NCI-H1417 treated with DMSO at 0.1 percent for 48 hours (cell line): Measurements from ENCODE around the gene ANKRD23.

Source experiments
- DNase-seq: peaks from one replicate; lab custom pipeline; 2025; lab: John Stamatoyannopoulos, UW

The ANKRD23 gene

DNA sequence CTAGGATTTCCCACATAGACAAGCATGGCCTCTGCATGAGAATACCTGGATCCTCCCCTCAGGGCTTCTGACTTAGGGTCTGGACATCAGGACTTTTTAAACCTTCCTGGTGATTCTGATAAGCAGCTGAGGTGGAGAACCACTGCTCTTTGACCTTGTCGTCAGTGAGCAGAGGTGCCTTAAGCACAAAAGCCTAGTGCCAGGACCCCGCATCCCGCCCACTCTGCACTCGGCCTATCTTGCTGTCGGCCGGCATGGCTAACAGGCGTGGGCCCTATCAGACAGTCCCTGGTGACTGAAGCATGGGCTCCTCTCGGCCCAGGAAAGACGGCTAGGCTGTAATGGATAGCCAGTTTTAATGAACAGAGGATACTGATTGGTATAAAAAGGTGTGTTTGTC, 6.2 kb downstream of the ANKRD23 start:
- no peak for DNase-seq

DNA sequence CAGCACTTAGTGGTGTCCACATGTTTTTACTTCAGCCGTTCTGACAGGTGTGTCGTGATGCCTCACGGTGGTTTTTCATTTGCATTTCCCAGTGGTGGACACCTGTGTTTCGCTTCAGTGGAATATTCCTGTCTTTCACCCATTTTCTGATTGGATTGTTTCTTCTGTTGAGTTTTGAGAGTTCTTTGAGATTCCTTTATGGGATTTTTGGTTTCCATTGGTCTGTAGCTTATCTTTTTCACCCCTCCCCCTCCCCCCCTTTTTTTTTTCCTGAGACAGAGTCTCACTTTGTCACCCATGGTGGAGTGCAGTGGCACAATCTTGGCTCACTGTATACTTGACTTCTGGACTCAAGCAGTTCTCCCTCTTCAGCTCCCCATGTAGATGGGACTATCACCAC, 8.0 kb downstream of the ANKRD23 start:
- DNase-seq: no peak

GRCh38 chr2:96832754-96833507, 10.9 kb downstream of the ANKRD23 start:
- DNase-seq: peak; percentile 78

DNA sequence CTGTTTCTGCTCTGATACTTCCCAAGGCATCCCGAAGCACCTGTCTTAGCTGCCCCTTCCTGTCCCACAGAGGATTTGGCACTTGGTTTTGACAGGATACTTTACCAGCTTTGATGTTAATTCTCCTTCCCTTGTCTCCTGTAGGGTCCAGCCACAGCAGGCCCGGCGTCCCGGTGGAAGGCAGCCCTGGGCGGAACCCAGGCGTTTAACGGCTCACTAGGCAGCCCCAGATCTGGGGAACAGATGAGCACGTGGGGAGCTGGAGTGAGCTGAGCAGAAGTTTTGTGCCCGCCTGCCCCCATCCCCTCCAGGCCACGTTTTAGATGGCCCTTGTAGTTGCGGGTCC, 11.4 kb downstream of the ANKRD23 start:
- DNase-seq: no peak

- DNase-seq: no peak
These were observed 12.1 kb downstream of the ANKRD23 start for GRCh38 chr2:96831679-96832078.

DNA sequence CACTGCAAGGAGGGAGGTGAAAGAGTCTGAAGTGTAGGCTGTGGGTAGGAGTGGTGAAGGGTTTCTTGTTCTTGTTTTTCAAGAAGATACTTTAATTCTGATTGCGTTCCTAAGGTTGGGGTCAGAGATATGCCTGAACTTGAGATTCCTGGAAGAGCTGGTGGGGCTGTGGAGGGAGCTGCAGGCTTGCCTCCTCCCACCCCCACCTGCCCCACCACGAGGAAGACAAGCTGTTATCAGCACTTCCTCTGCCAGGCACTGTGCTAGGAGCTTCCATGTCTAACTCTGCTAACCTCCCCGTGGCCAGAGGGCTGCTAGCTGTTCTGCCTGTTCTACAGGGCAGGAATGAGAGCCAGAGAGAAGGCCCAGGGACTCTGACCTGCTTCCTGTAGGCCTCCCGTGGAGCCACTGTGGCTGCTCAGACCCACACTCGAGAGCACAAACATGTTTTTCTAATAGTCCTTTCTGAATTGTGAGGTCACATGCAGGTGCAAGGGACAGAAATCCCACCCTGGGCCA, 13.7 kb downstream of the ANKRD23 start:
- no peak for DNase-seq

DNA sequence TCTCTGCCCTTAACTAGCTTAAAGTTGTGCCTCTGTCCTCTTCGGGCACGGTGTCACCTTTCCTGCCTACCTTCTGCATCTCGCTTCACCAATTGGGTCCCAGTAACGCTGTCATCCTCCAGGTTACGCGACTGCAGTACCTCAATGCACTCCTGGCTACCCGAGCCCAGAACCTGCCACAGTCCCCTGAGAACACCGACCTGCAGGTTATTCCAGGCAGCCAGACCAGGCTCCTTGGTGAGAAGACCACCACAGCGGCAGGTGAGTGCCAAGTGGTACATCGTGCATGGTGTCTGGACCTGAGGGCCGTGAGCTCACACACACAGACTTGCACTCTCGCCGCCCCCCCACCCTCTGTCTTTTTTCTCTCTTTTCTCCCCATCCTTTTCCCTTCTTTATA, 14.9 kb downstream of the ANKRD23 start:
- no peak for DNase-seq

GRCh38 chr2:96828436-96828835, 15.4 kb downstream of the ANKRD23 start:
- DNase-seq: no peak

DNA sequence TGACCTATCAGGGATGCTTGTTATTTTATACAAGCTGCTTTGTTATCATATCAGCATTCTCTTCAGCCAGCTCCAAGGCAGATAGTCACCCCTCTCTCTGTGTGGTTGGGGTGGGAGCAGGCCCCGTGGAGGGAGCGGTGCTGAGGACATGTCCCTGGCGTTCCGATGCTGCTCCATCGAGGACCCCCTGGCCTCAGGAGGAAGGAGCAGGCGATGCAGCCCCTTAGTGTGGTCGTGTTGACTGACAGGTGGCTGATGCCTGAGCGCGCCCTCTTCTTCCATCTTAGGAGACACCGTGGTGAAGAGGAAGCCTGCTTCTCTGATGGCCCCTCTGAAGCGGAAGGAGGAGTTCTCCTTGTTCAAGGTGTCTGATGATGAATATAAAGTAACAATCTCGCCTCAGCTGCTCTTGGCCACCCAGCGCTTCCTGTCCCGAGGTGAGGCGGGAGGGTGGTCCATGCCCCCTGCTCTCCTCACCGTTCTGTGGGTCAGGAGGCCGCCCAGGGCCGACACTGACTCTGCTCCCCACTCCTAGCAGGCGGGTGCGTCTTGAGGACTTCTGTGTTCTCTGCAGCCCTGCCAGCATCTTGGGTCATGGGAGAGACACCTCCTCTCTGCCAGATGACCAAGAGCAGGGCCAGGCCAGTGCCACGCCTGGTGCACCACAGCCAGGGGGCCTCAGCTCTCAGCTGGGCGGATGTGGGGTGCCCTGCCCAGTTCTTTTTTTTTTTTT, 17.1 kb downstream of the ANKRD23 start:
- no peak for DNase-seq

DNA sequence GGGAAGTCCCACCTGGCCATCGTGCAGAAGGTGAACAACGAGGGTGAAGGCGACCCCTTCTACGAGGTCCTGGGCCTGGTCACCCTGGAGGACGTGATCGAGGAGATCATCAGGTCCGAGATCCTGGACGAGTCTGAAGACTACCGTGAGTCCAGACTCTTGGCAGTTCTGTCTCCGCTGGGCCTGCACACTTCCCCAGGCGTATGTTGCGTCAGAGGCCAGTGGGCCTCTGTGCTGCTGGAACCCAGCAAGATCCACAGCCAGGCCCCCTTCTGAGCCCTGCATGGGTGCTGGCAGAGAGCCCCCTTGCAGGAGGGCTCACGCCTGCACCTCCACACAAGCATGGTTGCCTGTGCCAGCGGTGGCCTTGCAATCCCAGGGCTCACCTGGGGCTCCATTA, 18.8 kb downstream of the ANKRD23 start:
- no peak for DNase-seq

- DNase-seq: no peak
These were observed 19.5 kb downstream of the ANKRD23 start for GRCh38 chr2:96824079-96824870.

DNA sequence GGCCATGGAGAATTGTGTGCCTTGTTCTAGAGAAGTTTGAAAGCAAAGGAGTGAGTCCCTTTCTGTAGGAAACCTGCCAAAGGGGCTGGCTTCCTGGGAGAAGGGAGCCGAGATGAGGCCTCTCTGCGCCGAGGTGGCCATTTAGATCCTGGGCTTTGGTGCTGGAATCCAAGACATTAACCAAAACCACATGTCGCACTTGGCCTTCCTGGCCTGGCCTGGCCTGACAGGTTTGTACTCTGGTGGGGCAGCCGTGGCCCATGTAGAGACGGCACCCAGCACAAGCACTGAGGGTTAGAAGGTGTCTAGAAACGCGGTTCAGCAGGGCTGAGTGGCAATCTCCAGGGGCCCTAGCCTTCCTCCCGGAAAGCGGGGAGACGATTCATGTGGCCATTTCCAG, 20.6 kb downstream of the ANKRD23 start:
- no peak for DNase-seq

- no peak for DNase-seq
These were observed 21.0 kb downstream of the ANKRD23 start for GRCh38 chr2:96822786-96823185.

- DNase-seq: no peak
These were observed 22.6 kb downstream of the ANKRD23 start for GRCh38 chr2:96821113-96821675.

- DNase-seq: no peak
These were observed 23.8 kb downstream of the ANKRD23 start for GRCh38 chr2:96819876-96820511.

DNA sequence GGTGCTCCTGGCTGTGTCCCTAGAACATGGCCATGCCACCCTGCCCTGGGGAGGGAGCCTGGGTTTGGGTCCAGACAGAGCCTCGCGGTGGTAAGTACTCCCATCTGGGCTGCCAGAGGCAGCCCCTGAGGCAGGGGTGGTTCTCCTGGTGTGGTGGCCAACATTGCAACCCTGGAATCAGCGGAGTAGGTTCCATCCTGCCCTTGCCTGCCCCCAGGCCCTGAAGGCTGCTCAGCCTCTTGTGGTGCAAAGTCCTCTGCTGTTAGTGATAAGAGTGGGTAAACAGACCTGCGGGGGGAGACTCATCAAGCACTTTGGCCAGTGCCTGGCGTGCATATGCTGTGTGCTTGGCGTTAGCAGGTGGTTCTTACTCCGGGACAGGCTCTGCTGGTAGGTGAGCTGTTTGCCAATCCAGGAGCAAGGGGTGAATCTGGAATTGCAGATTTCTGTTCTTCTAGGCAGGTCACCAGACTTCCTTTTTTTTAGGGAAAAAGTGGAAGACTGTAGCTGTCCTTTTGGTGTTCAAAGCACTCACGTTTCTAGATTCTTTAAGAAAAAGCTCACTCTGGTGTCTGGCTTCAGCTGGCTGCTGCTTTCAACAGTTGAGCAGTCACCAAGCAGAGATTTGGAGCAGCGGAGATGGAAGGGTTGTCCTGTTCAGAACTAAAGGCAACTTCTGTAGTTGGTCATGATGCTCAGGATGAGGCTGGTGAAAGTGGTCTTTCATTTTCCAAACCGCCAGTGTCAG, 24.5 kb downstream of the ANKRD23 start:
- DNase-seq: no peak

- no peak for DNase-seq
These were observed 25.9 kb downstream of the ANKRD23 start for GRCh38 chr2:96817882-96818281.

DNA sequence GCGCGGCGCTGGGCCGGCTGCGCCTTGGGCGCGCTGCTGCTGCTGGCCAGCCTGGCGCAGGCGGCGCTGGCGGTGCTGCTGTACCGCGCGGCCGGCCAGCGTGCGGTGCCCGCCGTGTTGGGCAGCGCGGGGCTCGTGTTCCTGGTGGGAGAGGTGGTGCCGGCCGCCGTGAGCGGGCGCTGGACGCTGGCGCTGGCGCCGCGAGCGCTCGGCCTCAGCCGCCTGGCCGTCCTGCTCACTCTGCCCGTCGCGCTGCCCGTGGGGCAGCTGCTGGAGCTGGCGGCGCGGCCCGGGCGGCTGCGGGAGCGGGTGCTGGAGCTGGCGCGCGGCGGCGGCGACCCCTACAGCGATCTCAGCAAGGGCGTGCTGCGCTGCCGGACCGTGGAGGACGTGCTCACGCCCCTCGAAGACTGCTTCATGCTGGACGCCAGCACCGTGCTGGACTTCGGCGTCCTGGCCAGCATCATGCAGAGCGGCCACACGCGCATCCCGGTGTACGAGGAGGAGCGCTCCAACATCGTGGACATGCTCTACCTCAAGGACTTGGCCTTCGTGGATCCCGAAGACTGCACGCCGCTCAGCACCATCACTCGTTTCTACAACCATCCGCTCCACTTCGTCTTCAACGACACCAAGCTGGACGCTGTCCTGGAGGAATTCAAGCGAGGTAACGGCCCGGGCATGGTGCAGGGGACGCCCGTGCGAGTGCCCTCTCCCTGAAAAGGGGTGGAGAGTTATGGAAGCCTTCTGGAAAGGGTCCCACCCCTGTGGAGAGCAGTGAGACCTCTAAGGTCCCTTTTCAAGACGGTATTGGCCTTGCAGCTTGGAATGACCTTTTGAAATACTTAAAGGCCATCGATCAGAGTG, 26.8 kb downstream of the ANKRD23 start:
- DNase-seq: no peak

DNA sequence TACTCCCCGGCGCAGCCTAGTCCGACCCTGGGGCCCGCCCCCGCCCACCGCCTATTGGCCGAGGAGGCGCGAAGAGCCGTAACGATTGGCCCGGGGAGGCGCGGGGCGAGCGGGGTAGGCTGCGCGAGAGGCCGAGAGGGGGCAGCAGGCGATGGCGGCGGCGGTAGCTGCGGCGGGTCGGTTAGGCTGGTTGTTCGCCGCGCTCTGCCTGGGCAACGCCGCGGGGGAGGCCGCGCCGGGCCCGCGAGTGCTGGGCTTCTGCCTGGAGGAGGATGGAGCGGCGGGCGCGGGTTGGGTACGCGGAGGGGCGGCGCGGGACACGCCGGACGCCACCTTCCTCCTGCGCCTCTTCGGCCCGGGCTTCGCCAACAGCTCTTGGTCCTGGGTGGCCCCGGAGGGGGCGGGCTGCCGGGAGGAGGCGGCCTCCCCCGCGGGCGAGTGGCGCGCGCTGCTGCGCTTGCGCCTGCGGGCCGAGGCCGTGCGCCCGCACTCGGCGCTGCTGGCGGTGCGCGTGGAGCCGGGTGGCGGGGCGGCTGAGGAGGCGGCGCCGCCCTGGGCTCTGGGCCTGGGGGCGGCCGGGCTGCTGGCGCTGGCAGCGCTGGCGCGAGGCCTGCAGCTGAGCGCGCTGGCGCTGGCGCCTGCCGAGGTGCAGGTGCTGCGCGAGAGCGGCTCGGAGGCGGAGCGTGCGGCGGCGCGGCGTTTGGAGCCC, 27.5 kb downstream of the ANKRD23 start, which contains the start of gene CNNM3:
Gene CNNM3, plus strand, starts transcription at position 142 of the 709 bp plus-strand sequence. Its CDS starts 10 bp downstream, at position 152.
- peak; percentile 60 for DNase-seq
